ENCODE results near the gene GPR21. TPM values are rescaled to one million over a fixed set of nuclear protein-coding genes. Genes with fewer than 3 reads are reported as not detected.

GPR21 gene
- total RNA-seq, 1 experiment from 2014 or later, result 0.63 TPM

DNA sequence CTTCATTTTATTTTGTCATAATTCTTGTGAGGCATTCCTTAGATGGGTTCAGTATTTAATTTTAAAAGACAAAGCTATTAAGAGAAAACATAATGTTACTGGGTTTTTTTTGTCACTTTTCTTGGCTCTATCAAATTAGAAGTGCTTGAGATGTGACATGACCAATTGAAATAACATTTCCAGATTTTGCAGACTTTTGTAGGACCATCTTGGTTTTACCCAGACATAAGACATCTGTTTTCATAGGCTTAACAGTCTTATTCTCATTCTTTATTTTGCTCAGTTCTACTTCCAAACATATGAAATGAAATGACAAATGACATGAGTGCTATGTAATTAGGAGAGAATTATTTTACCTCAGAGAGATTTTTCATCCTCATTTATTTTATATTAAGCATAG, 19.6 kb downstream of the GPR21 start:
- no peak for ATAC-seq
- TF ChIP-seq EMX1 (CRISPR knock-in tag; IDR thresholded peaks at IDR 0.05), result no peak
- TF ChIP-seq TP53 (CRISPR knock-in tag; IDR thresholded peaks at IDR 0.05), result no peak
- TF ChIP-seq, protein P1, sequence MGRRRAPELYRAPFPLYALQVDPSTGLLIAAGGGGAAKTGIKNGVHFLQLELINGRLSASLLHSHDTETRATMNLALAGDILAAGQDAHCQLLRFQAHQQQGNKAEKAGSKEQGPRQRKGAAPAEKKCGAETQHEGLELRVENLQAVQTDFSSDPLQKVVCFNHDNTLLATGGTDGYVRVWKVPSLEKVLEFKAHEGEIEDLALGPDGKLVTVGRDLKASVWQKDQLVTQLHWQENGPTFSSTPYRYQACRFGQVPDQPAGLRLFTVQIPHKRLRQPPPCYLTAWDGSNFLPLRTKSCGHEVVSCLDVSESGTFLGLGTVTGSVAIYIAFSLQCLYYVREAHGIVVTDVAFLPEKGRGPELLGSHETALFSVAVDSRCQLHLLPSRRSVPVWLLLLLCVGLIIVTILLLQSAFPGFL (CRISPR knock-in tag; IDR thresholded peaks at IDR 0.05; ENCODE audit: borderline replicate concordance), result no peak
- TF ChIP-seq SOX15 (CRISPR knock-in tag; IDR thresholded peaks at IDR 0.05), result no peak
- no peak for TF ChIP-seq KAT7 (CRISPR knock-in tag; IDR thresholded peaks at IDR 0.05; ENCODE audit: borderline replicate concordance)
- DNase-seq (ENCODE audit: low spot score), result no peak
- peaks cover 9% of the 10 kb centered on the region for H3K9me3 Mint-ChIP-seq
- peaks cover 22% of the 10 kb centered on the region for H3K4me1 Mint-ChIP-seq
- H3K27ac Mint-ChIP-seq, result no peak overlapping the region
- H3K4me3 Mint-ChIP-seq, result no peak overlapping the region
- CTCF ChIA-PET, result no interaction called here
- peaks cover 22% of the 10 kb centered on the region for H3K36me3 Mint-ChIP-seq
- POLR2A ChIA-PET, result no interaction called here
- H3K27me3 Mint-ChIP-seq (ENCODE audit: low read depth), result no peaks in the 10 kb centered on the region

DNA sequence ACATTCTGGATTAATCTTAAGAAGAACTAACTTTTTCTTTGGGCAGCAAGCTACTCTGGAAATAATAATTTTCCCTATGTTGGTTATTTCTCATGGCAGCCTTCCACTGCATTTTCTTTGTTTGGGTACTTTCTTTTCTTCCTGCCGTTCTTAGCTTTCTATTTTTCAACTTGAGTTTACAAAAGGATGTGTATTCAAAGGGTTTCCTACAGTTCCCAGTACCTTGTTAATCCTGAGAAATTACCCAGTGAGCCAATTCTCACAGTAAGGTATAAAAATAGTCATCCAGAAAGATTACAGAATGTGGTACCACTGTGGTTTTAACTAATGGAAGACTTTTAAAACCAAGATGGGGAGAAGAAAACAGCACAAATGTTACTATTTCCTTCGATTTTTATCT, 20.2 kb downstream of the GPR21 start:
- ChIA-PET POLR2A (no interaction called here), CTCF (no interaction called here)
- peaks cover 22% of the 10 kb centered on the region for H3K36me3 Mint-ChIP-seq
- peaks cover 22% of the 10 kb centered on the region for H3K4me1 Mint-ChIP-seq
- no peaks in the 10 kb centered on the region for H3K27me3 Mint-ChIP-seq (ENCODE audit: low read depth)
- ATAC-seq (no peak), DNase-seq (ENCODE audit: low spot score) (no peak)
- peaks cover 9% of the 10 kb centered on the region for H3K9me3 Mint-ChIP-seq
- H3K27ac Mint-ChIP-seq, result no peak overlapping the region; the same call in 1 of the 2 replicates
- no peak overlapping the region for H3K4me3 Mint-ChIP-seq
- TF ChIP-seq ZNF232 (CRISPR knock-in tag; IDR thresholded peaks at IDR 0.05) (no peak), ZNF396 (CRISPR knock-in tag; IDR thresholded peaks at IDR 0.05; ENCODE audit: borderline replicate concordance) (no peak), ESRRA (CRISPR knock-in tag; IDR thresholded peaks at IDR 0.05; ENCODE audit: borderline replicate concordance) (no peak), NR1H2 (CRISPR knock-in tag; IDR thresholded peaks at IDR 0.05) (no peak), TEAD4 (CRISPR knock-in tag; IDR thresholded peaks at IDR 0.05) (no peak), ZNF121 (CRISPR knock-in tag; IDR thresholded peaks at IDR 0.05) (no peak), PRRX2 (CRISPR knock-in tag; IDR thresholded peaks at IDR 0.05) (no peak), RORB (CRISPR knock-in tag; IDR thresholded peaks at IDR 0.05) (no peak), ZNF138 (CRISPR knock-in tag; conservative IDR thresholded peaks at IDR 0.05) (no peak)
- TF ChIP-seq, protein P2, sequence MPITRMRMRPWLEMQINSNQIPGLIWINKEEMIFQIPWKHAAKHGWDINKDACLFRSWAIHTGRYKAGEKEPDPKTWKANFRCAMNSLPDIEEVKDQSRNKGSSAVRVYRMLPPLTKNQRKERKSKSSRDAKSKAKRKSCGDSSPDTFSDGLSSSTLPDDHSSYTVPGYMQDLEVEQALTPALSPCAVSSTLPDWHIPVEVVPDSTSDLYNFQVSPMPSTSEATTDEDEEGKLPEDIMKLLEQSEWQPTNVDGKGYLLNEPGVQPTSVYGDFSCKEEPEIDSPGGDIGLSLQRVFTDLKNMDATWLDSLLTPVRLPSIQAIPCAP (CRISPR knock-in tag; IDR thresholded peaks at IDR 0.05), result no peak
- TF ChIP-seq, protein P3, sequence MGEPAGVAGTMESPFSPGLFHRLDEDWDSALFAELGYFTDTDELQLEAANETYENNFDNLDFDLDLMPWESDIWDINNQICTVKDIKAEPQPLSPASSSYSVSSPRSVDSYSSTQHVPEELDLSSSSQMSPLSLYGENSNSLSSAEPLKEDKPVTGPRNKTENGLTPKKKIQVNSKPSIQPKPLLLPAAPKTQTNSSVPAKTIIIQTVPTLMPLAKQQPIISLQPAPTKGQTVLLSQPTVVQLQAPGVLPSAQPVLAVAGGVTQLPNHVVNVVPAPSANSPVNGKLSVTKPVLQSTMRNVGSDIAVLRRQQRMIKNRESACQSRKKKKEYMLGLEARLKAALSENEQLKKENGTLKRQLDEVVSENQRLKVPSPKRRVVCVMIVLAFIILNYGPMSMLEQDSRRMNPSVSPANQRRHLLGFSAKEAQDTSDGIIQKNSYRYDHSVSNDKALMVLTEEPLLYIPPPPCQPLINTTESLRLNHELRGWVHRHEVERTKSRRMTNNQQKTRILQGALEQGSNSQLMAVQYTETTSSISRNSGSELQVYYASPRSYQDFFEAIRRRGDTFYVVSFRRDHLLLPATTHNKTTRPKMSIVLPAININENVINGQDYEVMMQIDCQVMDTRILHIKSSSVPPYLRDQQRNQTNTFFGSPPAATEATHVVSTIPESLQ (CRISPR knock-in tag; IDR thresholded peaks at IDR 0.05), result no peak
- TF ChIP-seq, protein P4, sequence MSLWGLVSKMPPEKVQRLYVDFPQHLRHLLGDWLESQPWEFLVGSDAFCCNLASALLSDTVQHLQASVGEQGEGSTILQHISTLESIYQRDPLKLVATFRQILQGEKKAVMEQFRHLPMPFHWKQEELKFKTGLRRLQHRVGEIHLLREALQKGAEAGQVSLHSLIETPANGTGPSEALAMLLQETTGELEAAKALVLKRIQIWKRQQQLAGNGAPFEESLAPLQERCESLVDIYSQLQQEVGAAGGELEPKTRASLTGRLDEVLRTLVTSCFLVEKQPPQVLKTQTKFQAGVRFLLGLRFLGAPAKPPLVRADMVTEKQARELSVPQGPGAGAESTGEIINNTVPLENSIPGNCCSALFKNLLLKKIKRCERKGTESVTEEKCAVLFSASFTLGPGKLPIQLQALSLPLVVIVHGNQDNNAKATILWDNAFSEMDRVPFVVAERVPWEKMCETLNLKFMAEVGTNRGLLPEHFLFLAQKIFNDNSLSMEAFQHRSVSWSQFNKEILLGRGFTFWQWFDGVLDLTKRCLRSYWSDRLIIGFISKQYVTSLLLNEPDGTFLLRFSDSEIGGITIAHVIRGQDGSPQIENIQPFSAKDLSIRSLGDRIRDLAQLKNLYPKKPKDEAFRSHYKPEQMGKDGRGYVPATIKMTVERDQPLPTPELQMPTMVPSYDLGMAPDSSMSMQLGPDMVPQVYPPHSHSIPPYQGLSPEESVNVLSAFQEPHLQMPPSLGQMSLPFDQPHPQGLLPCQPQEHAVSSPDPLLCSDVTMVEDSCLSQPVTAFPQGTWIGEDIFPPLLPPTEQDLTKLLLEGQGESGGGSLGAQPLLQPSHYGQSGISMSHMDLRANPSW (CRISPR knock-in tag; conservative IDR thresholded peaks at IDR 0.05; ENCODE audit: low read depth), result no peak
- TF ChIP-seq, protein P5, sequence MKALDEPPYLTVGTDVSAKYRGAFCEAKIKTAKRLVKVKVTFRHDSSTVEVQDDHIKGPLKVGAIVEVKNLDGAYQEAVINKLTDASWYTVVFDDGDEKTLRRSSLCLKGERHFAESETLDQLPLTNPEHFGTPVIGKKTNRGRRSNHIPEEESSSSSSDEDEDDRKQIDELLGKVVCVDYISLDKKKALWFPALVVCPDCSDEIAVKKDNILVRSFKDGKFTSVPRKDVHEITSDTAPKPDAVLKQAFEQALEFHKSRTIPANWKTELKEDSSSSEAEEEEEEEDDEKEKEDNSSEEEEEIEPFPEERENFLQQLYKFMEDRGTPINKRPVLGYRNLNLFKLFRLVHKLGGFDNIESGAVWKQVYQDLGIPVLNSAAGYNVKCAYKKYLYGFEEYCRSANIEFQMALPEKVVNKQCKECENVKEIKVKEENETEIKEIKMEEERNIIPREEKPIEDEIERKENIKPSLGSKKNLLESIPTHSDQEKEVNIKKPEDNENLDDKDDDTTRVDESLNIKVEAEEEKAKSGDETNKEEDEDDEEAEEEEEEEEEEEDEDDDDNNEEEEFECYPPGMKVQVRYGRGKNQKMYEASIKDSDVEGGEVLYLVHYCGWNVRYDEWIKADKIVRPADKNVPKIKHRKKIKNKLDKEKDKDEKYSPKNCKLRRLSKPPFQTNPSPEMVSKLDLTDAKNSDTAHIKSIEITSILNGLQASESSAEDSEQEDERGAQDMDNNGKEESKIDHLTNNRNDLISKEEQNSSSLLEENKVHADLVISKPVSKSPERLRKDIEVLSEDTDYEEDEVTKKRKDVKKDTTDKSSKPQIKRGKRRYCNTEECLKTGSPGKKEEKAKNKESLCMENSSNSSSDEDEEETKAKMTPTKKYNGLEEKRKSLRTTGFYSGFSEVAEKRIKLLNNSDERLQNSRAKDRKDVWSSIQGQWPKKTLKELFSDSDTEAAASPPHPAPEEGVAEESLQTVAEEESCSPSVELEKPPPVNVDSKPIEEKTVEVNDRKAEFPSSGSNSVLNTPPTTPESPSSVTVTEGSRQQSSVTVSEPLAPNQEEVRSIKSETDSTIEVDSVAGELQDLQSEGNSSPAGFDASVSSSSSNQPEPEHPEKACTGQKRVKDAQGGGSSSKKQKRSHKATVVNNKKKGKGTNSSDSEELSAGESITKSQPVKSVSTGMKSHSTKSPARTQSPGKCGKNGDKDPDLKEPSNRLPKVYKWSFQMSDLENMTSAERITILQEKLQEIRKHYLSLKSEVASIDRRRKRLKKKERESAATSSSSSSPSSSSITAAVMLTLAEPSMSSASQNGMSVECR (CRISPR knock-in tag; IDR thresholded peaks at IDR 0.05; ENCODE audit: borderline replicate concordance), result no peak
- TF ChIP-seq, protein P6, sequence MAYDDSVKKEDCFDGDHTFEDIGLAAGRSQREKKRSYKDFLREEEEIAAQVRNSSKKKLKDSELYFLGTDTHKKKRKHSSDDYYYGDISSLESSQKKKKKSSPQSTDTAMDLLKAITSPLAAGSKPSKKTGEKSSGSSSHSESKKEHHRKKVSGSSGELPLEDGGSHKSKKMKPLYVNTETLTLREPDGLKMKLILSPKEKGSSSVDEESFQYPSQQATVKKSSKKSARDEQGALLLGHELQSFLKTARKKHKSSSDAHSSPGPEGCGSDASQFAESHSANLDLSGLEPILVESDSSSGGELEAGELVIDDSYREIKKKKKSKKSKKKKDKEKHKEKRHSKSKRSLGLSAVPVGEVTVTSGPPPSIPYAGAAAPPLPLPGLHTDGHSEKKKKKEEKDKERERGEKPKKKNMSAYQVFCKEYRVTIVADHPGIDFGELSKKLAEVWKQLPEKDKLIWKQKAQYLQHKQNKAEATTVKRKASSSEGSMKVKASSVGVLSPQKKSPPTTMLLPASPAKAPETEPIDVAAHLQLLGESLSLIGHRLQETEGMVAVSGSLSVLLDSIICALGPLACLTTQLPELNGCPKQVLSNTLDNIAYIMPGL (CRISPR knock-in tag; IDR thresholded peaks at IDR 0.05), result no peak
- TF ChIP-seq, protein P7, sequence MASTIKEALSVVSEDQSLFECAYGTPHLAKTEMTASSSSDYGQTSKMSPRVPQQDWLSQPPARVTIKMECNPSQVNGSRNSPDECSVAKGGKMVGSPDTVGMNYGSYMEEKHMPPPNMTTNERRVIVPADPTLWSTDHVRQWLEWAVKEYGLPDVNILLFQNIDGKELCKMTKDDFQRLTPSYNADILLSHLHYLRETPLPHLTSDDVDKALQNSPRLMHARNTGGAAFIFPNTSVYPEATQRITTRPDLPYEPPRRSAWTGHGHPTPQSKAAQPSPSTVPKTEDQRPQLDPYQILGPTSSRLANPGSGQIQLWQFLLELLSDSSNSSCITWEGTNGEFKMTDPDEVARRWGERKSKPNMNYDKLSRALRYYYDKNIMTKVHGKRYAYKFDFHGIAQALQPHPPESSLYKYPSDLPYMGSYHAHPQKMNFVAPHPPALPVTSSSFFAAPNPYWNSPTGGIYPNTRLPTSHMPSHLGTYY (CRISPR knock-in tag; IDR thresholded peaks at IDR 0.05), result no peak
- TF ChIP-seq, protein P8, sequence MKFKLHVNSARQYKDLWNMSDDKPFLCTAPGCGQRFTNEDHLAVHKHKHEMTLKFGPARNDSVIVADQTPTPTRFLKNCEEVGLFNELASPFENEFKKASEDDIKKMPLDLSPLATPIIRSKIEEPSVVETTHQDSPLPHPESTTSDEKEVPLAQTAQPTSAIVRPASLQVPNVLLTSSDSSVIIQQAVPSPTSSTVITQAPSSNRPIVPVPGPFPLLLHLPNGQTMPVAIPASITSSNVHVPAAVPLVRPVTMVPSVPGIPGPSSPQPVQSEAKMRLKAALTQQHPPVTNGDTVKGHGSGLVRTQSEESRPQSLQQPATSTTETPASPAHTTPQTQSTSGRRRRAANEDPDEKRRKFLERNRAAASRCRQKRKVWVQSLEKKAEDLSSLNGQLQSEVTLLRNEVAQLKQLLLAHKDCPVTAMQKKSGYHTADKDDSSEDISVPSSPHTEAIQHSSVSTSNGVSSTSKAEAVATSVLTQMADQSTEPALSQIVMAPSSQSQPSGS (CRISPR knock-in tag; IDR thresholded peaks at IDR 0.05; ENCODE audit: borderline replicate concordance, low read depth), result no peak

Measured in WTC11 (cell line).